Stimulated activated CD4-positive, alpha-beta T cell treated with anti-CD3 and anti-CD28 coated beads, Interleukin-2, amount 100 ng/mL, for 24 hours (primary cell): ENCODE results near the gene APOB.

ENCODE experiments used
- DNase-seq, 2 donors: peaks; one replicate each; pipeline ENCODE4 v3.0.0-alpha.2; 2020

The APOB gene

DNA sequence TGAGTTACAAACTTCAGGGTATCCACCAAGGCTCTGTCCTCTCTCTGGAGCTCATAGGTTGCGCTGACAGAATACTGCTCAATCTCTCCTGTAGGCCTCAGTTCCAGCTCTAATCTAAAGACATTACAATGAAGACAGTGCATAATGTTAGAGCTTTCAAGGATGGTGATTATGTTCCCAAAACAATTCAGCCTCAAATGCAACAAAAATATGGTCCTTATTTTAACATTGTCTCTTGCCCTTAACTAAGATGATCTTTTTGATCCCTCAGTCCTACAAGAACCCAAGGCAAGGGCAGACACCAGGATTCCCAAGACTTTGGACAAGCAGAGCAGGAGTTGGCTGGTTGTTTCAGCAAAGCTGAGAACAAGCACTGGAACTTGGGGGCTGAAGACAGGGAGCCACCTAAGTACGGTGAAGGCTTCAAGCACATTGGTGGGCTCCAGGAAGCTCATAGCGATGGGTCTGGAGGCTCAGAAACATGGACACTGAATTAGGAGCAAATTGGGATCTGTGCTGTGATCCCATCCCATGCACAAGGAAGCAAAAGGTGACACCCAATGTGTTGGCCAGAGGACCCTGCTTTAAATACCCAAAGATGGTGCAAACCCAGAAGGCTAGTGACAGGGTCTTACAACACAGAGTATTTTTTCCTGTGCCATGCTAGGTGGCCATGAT is 24.7 kb downstream of the APOB start:
- DNase-seq, result no peak

GRCh38 chr2:21018290-21018689 is 25.6 kb downstream of the APOB start:
- no peak for DNase-seq

- no peak for DNase-seq
Observed at GRCh38 chr2:21017748-21018276, 26.1 kb downstream of the APOB start.

- DNase-seq, result no peak
Observed at GRCh38 chr2:21015281-21015645, 28.6 kb downstream of the APOB start.

GRCh38 chr2:21014364-21015280 is 29.3 kb downstream of the APOB start:
- DNase-seq, result no peak

DNA sequence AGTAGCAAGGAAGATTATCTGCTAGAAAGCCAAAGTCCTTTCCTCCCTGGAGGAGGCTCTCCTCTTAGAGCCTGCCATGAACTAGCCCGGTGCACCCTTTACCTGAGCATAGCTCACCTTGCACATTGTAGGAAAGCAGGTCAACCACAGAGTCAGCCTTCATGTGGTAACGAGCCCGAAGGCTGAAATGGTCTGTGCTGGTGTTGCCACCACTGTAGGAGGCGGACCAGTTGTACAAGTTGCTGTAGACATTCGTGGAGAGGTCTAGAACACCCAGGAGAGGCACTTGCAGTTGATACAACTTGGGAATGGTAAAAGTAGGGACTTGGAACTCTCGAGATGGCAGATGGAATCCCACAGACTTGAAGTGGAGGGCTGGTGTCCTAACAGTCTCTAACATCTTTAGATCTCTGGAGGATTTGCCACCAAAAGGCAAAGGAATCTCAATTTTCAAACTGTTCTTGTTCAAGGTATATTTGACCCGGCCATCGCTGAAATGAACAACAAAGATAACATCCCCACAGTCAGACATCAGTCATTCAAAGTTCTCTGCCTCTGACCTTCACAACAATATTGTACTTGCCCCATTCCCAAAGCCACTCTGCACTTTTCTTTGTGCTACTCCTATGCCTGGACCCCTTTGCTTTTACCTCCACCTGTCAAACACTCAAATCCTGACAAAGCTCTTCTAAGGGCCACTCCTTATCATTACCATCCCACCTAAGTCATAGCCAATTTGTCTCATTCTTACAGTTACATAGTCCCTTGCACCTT is 30.6 kb downstream of the APOB start:
- DNase-seq, result no peak

DNA sequence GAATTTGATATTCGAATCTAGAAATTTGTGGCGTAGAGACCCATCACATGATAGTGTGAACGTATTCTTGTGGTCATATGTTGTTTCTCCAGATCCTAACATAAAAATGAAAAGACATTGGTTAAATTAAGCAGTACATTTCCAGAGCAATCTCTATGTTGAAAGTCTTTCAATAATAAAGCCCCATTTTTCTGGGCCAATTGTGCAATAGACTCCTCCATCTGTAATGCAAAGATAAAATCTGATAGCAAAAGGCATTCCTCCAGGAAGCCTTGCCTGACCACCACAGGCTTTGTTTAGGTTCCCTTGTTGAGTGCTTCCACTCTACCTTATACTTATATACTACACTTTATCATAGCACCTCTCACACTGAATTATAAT is 31.3 kb downstream of the APOB start:
- DNase-seq, result no peak

DNA sequence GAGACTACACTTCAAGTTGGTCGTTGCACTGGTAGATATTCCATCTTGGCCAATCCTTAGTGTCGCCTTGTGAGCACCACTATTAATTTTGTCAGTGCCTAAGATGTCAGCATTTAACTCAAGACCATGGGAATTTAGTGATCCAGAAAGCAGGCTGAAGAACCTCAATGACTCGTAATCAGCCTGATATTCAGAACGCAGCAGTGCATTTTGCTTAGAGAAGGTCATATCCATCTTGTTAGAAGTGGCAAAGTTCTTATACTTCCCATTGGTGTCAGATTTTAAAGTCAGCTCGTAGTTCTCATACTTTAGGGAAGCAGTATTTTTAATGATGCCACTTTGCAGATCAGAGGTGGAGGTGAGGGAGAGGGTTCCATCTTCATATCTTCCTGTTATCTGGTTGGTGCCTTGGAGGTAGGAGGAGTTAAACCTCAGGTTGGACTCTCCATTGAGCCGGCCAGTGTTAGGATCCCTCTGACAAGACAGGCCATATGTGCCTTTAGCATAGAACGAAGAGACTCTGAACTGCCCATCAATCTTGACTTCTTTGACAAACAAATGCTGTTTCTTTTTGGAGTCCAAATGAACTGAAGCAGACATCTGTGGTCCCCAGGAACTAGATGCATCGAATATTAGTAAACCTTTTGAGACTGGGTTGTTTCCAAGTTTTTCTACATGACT is 31.9 kb downstream of the APOB start:
- DNase-seq, result no peak

DNA sequence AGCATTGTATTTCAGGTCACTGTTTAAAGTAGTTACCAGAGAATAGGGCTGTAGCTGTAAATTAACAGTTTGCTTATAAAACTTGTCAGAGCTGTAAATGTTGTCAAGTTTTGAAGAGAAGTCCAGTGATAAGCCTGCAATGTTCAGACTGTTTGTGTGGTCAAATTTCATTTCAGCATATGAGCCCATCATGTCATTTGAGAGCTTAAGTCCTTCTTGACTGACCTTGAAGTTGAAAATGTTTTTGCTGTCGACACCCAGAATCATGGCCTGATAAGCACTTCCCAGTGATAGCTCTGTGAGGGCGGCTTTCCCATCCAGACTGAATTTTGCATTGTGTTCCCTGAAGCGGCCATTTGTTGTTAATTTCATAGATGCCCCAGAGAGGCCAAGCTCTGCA is 32.4 kb downstream of the APOB start:
- no peak for DNase-seq

GRCh38 chr2:21010813-21011439 is 32.9 kb downstream of the APOB start:
- DNase-seq, result no peak

- DNase-seq, result no peak
Observed at GRCh38 chr2:21009662-21010225, 34.1 kb downstream of the APOB start.

GRCh38 chr2:21008790-21009661 is 34.8 kb downstream of the APOB start:
- DNase-seq, result no peak

- DNase-seq, result no peak
Observed at GRCh38 chr2:21008014-21008789, 35.7 kb downstream of the APOB start.

GRCh38 chr2:21007129-21008013 is 36.5 kb downstream of the APOB start:
- no peak for DNase-seq

GRCh38 chr2:21006423-21007128 is 37.3 kb downstream of the APOB start:
- DNase-seq, result no peak

GRCh38 chr2:21005700-21006422 is 38.0 kb downstream of the APOB start:
- DNase-seq, result no peak

GRCh38 chr2:21005111-21005699 is 38.7 kb downstream of the APOB start:
- DNase-seq, result no peak
